NCI-H1417 (cell line): Measurements from ENCODE around the gene GABBR2.
A peak's percentile ranks its signal among the peaks of the same experiment; 100 is the strongest.

Experiments used
- DNase-seq, 3 experiments: peaks; one replicate each; lab custom pipeline; 2025; lab: John Stamatoyannopoulos, UW

GABBR2 gene

DNA sequence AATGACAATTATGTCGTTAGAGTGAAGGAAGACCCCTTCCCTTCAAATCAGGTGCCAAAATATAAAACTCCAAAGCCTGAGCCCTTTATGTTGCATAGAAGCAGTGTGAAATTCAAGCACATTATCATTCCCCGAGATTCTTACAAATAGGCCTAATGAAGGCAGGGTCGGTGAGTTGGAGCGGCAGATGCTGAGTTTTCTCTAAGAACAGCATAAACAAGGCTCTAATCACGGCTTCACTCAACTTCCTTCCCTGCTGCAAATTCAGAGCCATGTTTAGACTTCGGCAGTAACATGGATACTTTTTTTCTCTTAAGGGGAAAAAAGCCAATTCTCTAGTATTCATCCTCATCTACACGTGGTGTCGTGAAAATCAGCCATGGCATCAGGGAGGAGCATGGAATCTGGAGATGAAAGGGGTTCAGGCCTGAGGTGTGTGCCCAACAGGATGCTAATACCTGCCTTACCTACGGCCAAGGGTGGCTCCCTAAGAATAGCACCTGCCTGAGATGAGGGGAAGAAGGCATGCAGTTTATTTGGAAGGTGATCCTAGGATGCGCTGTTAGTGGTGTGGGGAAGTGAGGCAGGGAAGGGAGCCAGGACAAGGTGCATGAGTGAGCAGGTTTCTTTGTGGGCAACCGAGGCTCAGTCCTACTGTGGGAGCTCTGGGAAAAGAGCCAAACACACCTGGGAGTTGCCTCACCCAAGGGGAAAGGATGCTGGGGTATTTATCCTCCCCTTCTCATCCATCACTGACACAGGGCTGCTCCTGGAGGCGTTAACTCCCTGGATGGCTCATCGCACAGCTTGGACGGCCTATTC lies 306.5 kb downstream of the GABBR2 start:
- no peak for DNase-seq

DNA sequence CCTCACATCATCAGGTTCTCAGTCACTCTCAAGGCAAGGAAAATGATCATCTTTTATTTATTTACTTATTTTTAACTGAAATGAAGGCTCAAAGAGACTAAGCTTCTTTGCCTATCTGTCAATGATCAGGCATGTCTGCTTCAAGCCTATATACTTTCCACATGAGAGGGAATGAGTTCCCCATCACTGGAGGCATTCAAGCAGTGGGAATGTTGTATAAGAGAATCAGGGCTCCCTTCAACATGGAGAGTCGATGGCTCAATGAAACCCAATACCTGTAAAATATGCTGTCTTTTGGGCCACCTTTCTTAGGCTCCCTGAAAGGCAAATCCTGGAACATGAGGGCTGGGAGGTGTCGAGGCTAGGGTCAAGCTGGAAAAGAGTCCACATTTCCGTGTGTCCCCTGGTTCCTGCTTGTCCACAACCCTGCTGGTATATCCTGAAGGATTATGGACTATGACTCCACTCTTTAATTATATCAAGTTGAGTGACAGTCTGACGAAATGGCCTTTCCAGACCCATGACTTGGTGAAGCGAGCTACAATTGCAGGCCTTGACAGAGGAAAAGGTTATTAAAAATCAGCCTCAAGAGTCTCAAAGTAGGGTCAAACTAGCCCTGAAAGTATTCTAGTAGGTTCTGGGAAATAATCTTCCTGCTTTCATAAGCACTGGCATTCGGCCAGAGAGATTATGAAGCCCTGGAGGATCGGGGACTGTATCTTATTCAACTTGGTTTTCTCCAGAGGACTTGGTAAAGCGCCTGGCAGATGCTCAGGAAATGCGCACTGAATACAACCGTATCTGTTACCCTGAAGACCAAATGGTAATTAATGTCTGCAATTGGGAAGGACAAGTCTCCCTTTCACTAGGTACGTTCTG lies 307.4 kb downstream of the GABBR2 start:
- no peak for DNase-seq

- no peak for DNase-seq
Observed at GRCh38 chr9:98399950-98400683, 308.6 kb downstream of the GABBR2 start.

GRCh38 chr9:98396656-98397055 lies 312.1 kb downstream of the GABBR2 start:
- DNase-seq, result peak in 1 of 3 experiments; percentile 2

DNA sequence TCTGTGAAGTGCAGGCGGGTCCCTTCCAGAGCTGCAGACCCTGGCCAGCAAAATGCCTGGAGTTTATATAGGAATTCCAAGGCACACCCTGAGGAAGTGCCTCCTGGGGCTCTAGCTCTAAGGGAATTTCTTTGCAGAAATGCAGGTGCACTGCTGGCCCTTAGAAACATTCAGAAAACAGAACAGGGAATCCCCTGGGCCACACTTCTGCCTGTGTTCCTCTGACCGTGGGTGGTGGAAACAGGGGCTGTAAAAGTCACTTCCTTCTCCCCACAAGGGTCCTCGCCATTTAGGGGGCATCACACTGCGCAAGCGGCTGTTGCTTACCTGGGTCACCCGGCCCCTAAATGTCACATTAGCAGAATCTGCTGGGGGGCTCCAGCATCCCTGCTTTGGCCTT lies 312.5 kb downstream of the GABBR2 start:
- DNase-seq, result no peak

GRCh38 chr9:98391867-98392266 lies 316.9 kb downstream of the GABBR2 start:
- DNase-seq, result no peak

- DNase-seq, result no peak
Observed at GRCh38 chr9:98391406-98391805, 317.3 kb downstream of the GABBR2 start.

GRCh38 chr9:98385751-98386150 lies 323.0 kb downstream of the GABBR2 start:
- no peak for DNase-seq

- DNase-seq, result no peak
Observed at GRCh38 chr9:98383758-98384157, 325.0 kb downstream of the GABBR2 start.

GRCh38 chr9:98381311-98382103 lies 327.2 kb downstream of the GABBR2 start:
- no peak for DNase-seq

GRCh38 chr9:98380065-98380681 lies 328.6 kb downstream of the GABBR2 start:
- peak in 2 of 3 experiments; percentile 61 to 82 for DNase-seq

GRCh38 chr9:98379572-98379971 lies 329.2 kb downstream of the GABBR2 start:
- no peak for DNase-seq

GRCh38 chr9:98378794-98379193 lies 329.9 kb downstream of the GABBR2 start:
- no peak for DNase-seq

- no peak for DNase-seq
Observed at GRCh38 chr9:98378206-98378780, 330.4 kb downstream of the GABBR2 start.

DNA sequence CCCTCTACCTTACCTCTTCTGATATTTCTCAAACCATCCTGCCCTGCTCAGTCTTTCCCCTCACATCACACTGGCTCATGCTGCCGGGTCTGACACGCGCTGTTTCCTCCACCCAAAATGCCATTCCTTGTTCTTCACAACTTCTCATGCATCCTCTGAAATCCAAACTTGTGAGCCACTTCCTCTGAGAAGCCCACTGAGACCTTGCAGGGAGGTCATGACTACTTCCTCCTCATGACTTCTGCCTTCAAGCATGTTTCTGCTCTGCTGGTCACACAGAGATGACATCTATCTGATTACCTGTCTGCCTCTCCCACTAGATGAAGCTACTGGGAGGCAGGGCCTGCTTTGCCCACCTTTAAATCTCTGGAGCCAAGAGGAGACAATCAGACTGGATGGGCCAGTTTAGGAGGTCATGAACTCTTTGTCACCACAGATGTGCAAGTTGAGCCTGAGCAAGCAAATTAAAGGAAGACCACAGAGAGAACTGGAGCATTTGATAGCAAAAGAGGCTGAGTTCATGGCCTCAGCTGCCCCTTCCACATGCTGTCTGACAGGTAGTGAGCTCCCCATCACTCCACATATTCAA lies 333.5 kb downstream of the GABBR2 start:
- no peak for DNase-seq

DNA sequence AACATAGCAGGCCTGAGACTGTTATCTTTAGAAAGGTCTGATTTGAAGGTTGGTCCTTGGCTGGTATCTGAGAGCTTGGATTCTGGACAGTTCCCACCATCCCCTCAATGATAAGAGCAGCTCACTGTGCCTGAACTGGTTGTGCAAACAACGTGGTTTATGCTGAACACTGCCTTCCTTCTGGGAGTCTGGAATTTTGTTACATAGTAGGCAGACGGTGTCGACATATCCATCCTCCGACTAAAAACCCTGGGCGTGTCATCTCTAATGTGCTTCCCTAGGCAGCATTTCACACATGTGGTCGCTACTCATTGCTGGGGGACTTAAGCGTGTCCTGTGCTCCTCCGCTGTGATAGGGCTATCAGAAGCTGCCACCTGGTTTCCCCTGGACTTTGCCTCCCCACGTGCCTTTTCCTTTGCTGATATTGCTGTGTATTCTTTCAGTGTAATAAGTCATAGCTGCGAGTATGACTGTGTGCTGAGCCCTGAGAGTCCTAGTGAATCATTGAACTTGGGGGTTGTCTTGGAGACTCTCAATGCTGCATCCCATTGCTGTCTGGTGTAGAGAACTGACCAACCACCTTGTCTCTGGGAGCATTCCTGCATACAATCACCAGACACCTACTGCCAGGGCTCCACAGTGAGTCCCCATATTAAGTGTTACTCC lies 334.2 kb downstream of the GABBR2 start:
- DNase-seq, result no peak

- no peak for DNase-seq
Observed at GRCh38 chr9:98373609-98374008, 335.1 kb downstream of the GABBR2 start.

DNA sequence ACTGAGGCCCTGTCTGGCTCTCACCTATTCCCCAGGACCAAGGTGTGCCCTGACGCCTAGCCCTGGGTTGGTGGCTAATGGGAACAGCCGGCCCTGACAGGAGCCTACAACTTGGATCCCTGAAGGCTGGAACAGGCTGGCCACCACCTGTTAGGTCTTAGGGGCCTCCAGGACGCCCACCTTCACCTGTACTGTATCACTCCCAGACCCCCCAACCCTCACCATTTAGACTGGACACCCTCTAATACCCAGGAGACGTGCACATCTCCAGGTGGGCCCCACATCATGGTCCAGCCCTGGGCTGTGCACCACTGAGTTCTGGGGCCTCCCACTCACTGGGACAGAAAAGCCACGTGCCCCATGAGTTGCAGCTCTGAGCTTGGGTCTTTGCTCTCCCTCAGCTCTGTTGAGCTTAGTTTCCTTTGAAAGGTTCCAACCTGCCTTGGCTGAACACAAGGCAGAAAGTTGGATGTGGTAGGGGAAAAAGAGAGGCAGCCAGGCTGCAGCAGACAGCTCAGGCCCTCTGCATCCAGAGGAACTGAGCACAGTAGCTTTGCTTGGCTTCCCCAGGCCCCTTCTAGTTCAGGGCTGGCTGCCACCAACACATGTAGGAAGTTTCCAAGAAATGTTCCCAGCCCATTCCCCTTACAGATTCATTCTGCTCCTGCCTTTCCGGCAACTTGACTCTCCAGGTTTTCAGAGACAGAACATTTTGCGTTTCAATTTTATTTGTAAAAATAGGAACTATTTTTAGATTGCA lies 336.5 kb downstream of the GABBR2 start:
- no peak for DNase-seq

GRCh38 chr9:98370976-98371315 lies 337.8 kb downstream of the GABBR2 start:
- no peak for DNase-seq
